HG02870 (cell line): ENCODE measurements around the gene TMOD1.
A peak's percentile ranks its signal among the peaks of the same experiment; 100 is the strongest.

ENCODE experiments used
- ATAC-seq: cut with Tn5 transposase; IDR thresholded peaks from one replicate; pipeline ENCODE4 v1.9.1; 2021; ENCODE audit warnings: mild to moderate bottlenecking, moderate library complexity; ENCODE audit not compliant: unreplicated experiment

Gene TMOD1

GRCh38 chr9:97515662-97516061, 14.2 kb downstream of the TMOD1 start:
- ATAC-seq: no peak

- ATAC-seq: no peak
These were observed 14.6 kb downstream of the TMOD1 start for GRCh38 chr9:97516111-97516510.

GRCh38 chr9:97517331-97518089, 16.0 kb downstream of the TMOD1 start:
- no peak for ATAC-seq

GRCh38 chr9:97518166-97518908, 16.9 kb downstream of the TMOD1 start:
- ATAC-seq: no peak

- ATAC-seq: no peak
These were observed 17.4 kb downstream of the TMOD1 start for GRCh38 chr9:97518909-97519307.

- ATAC-seq: no peak
These were observed 18.0 kb downstream of the TMOD1 start for GRCh38 chr9:97519441-97519970.

- ATAC-seq: no peak
These were observed 20.3 kb downstream of the TMOD1 start for GRCh38 chr9:97521576-97522333.

- no peak for ATAC-seq
These were observed 23.0 kb downstream of the TMOD1 start for GRCh38 chr9:97524424-97524823.

GRCh38 chr9:97525451-97525850, 24.0 kb downstream of the TMOD1 start:
- ATAC-seq: no peak

GRCh38 chr9:97526895-97527575, 25.6 kb downstream of the TMOD1 start:
- ATAC-seq: no peak

GRCh38 chr9:97527626-97528528, 26.4 kb downstream of the TMOD1 start:
- no peak for ATAC-seq

- no peak for ATAC-seq
These were observed 27.2 kb downstream of the TMOD1 start for GRCh38 chr9:97528529-97529230.

GRCh38 chr9:97529363-97530076, 28.1 kb downstream of the TMOD1 start:
- ATAC-seq: peak; percentile 81

- ATAC-seq: no peak
These were observed 30.5 kb downstream of the TMOD1 start for GRCh38 chr9:97531888-97532376.

- no peak for ATAC-seq
These were observed 32.7 kb downstream of the TMOD1 start for GRCh38 chr9:97534185-97534584.

GRCh38 chr9:97534961-97535594, 33.6 kb downstream of the TMOD1 start:
- no peak for ATAC-seq

GRCh38 chr9:97535771-97536170, 34.3 kb downstream of the TMOD1 start:
- ATAC-seq: no peak

- no peak for ATAC-seq
These were observed 35.0 kb downstream of the TMOD1 start for GRCh38 chr9:97536480-97536879.
